Trophoblast cell (in vitro differentiated cells and primary cell): Measurements from ENCODE around the gene ATM.

Experiments used
- DNase-seq, 2 donors: peaks; one replicate each; pipeline ENCODE4 v3.0.0-alpha.2; 2016
- H2AFZ ChIP-seq: 2 replicates; pipeline ENCODE4 v1.6.1; 2013; ENCODE audit warnings: low read length, moderate library complexity, mild to moderate bottlenecking; ENCODE audit not compliant: insufficient read depth, poor library complexity
- H2AK5ac ChIP-seq: 2 replicates; pipeline ENCODE4 v1.6.1; 2013; ENCODE audit warnings: mild to moderate bottlenecking, low read length
- H2BK120ac ChIP-seq: 2 replicates; pipeline ENCODE4 v1.6.1; 2013; ENCODE audit warnings: low read length, mild to moderate bottlenecking, moderate library complexity; ENCODE audit not compliant: insufficient read depth, poor library complexity
- H2BK12ac ChIP-seq: 2 replicates; pipeline ENCODE4 v1.6.1; 2013; ENCODE audit warnings: mild to moderate bottlenecking, low read length, moderate library complexity
- H2BK5ac ChIP-seq: 2 replicates; pipeline ENCODE4 v1.6.1; 2013; ENCODE audit warnings: low read length, low read depth, moderate library complexity, mild to moderate bottlenecking; ENCODE audit not compliant: poor library complexity
- H3K14ac ChIP-seq: 2 replicates; pipeline ENCODE4 v1.6.1; 2013; ENCODE audit warnings: mild to moderate bottlenecking, low read length
- H3K18ac ChIP-seq: 2 replicates; pipeline ENCODE4 v1.6.1; 2013; ENCODE audit warnings: mild to moderate bottlenecking, low read length
- H3K23ac ChIP-seq: 2 replicates; pipeline ENCODE4 v1.6.1; 2013; ENCODE audit warnings: low read length
- H3K27ac ChIP-seq: 2 replicates; pipeline ENCODE4 v1.5.1; 2013; ENCODE audit warnings: low read depth, mild to moderate bottlenecking, inconsistent platforms, low read length, moderate library complexity
- H3K27me3 ChIP-seq: 2 replicates; pipeline ENCODE4 v1.6.1; 2013; ENCODE audit warnings: inconsistent platforms, mild to moderate bottlenecking, low read length, moderate library complexity; ENCODE audit not compliant: insufficient read depth
- H3K36me3 ChIP-seq, 2 experiments: 1 replicate in 1 of 2; 2 replicates in 1 of 2; pipeline ENCODE4 v1.6.1; 2013; ENCODE audit warnings: low read length in 2 of 2, mild to moderate bottlenecking in 2 of 2, moderate library complexity in 1 of 2; ENCODE audit not compliant: insufficient read depth in 2 of 2, control insufficient read depth in 1 of 2
- H3K4ac ChIP-seq: 2 replicates; pipeline ENCODE4 v1.6.1; 2013; ENCODE audit warnings: low read depth, mild to moderate bottlenecking, low read length, moderate library complexity
- H3K4me1 ChIP-seq, 2 experiments: 1 replicate in 1 of 2; 2 replicates in 1 of 2; pipeline ENCODE4 v1.6.1; 2013; ENCODE audit warnings: low read length in 2 of 2, mild to moderate bottlenecking in 2 of 2, moderate library complexity in 1 of 2; ENCODE audit not compliant: insufficient read depth in 2 of 2, control insufficient read depth in 1 of 2
- H3K4me2 ChIP-seq: 2 replicates; pipeline ENCODE4 v1.6.1; 2013; ENCODE audit warnings: inconsistent platforms, mild to moderate bottlenecking, low read length, moderate library complexity
- H3K4me3 ChIP-seq: 2 replicates; pipeline ENCODE4 v1.5.1; 2013; ENCODE audit warnings: mild to moderate bottlenecking, low read depth, low read length, inconsistent platforms
- H3K79me1 ChIP-seq: one replicate; pipeline ENCODE4 v1.6.1; 2013; ENCODE audit warnings: low read length
- H3K79me2 ChIP-seq: 2 replicates; pipeline ENCODE4 v1.6.1; 2013; ENCODE audit warnings: low read length, mild to moderate bottlenecking; ENCODE audit not compliant: control insufficient read depth, insufficient read depth, poor library complexity
- H3K9ac ChIP-seq: 2 replicates; pipeline ENCODE4 v1.6.1; 2013; ENCODE audit warnings: mild to moderate bottlenecking, low read length
- H3K9me3 ChIP-seq: 2 replicates; pipeline ENCODE4 v1.6.1; 2013; ENCODE audit warnings: low read depth, mild to moderate bottlenecking, control low read depth, inconsistent platforms, low read length; ENCODE audit not compliant: insufficient read depth
- H4K12ac ChIP-seq: 2 replicates; pipeline ENCODE4 v1.6.1; 2013; ENCODE audit warnings: low read depth, mild to moderate bottlenecking, low read length, moderate library complexity
- H4K8ac ChIP-seq: 2 replicates; pipeline ENCODE4 v1.6.1; 2013; ENCODE audit warnings: low read depth, mild to moderate bottlenecking, low read length, moderate library complexity
- H4K91ac ChIP-seq: one replicate; pipeline ENCODE4 v1.6.1; 2013; ENCODE audit warnings: low read depth, mild to moderate bottlenecking, low read length, moderate library complexity
- WGBS: extraction: QIAGEN DNeasy Blood & Tissue Kit; methylation state at CpG from one replicate; pipeline ENCODE4 v1.1.7; 2013; ENCODE audit warnings: missing lambda C conversion rate; ENCODE audit not compliant: insufficient read length, insufficient coverage; ENCODE audit errors: extremely low coverage; 5-methylcytosine and 5-hydroxymethylcytosine counted together

The ATM gene

GRCh38 chr11:108343714-108344113, 120.8 kb downstream of the ATM start:
- H3K14ac ChIP-seq, result no peak overlapping the region
- no peaks in the 10 kb centered on the region for H3K9me3 ChIP-seq
- H3K23ac ChIP-seq, result no peak overlapping the region
- no peak overlapping the region for H3K9ac ChIP-seq
- no peak for DNase-seq
- no peak overlapping the region for H3K4me3 ChIP-seq
- no peak overlapping the region for H4K12ac ChIP-seq
- no peak overlapping the region for H3K18ac ChIP-seq
- H2BK12ac ChIP-seq, result no peak overlapping the region
- no peak overlapping the region for H4K8ac ChIP-seq
- H2AFZ ChIP-seq, result no peak overlapping the region
- H3K4me1 ChIP-seq, result no peaks in the 10 kb centered on the region
- no peak overlapping the region for H2BK5ac ChIP-seq
- no peaks in the 10 kb centered on the region for H3K79me2 ChIP-seq
- H3K36me3 ChIP-seq, result no peaks in the 10 kb centered on the region
- no peaks in the 10 kb centered on the region for H3K79me1 ChIP-seq
- H3K27me3 ChIP-seq, result no peaks in the 10 kb centered on the region
- no CpG with 5 or more reads among the region's 2 CpGs for WGBS
- no peak overlapping the region for H2AK5ac ChIP-seq
- H3K4ac ChIP-seq, result no peak overlapping the region
- H3K4me2 ChIP-seq, result no peak overlapping the region
- no peak overlapping the region for H4K91ac ChIP-seq
- no peak overlapping the region for H2BK120ac ChIP-seq
- no peak overlapping the region for H3K27ac ChIP-seq

GRCh38 chr11:108345767-108346166, 122.9 kb downstream of the ATM start:
- no peak overlapping the region for H2BK12ac ChIP-seq
- no peak overlapping the region for H2AFZ ChIP-seq
- no peaks in the 10 kb centered on the region for H3K27me3 ChIP-seq
- no peak overlapping the region for H2AK5ac ChIP-seq
- no peaks in the 10 kb centered on the region for H3K79me1 ChIP-seq
- no peak overlapping the region for H2BK5ac ChIP-seq
- no peak overlapping the region for H3K4me3 ChIP-seq
- no peak overlapping the region for H3K23ac ChIP-seq
- no peak overlapping the region for H2BK120ac ChIP-seq
- H4K12ac ChIP-seq, result no peak overlapping the region
- H4K91ac ChIP-seq, result no peak overlapping the region
- no peak for DNase-seq
- no peak overlapping the region for H3K27ac ChIP-seq
- H3K9me3 ChIP-seq, result no peaks in the 10 kb centered on the region
- H3K36me3 ChIP-seq, result no peaks in the 10 kb centered on the region
- H3K9ac ChIP-seq, result no peak overlapping the region
- no peak overlapping the region for H3K4me2 ChIP-seq
- H3K79me2 ChIP-seq, result no peaks in the 10 kb centered on the region
- H3K4me1 ChIP-seq, result no peaks in the 10 kb centered on the region
- no peak overlapping the region for H3K18ac ChIP-seq
- no peak overlapping the region for H3K4ac ChIP-seq
- no CpG with 5 or more reads among the region's 4 CpGs for WGBS
- H3K14ac ChIP-seq, result no peak overlapping the region
- H4K8ac ChIP-seq, result no peak overlapping the region

- Histone ChIP-seq H3K14ac (no peak overlapping the region), H4K91ac (no peak overlapping the region), H3K18ac (no peak overlapping the region)
Observed at GRCh38 chr11:108346451-108346850, 123.6 kb downstream of the ATM start.

GRCh38 chr11:108351468-108351867, 128.6 kb downstream of the ATM start:
- Histone ChIP-seq H4K8ac (no peak overlapping the region), H2AK5ac (no peak overlapping the region), H3K36me3 (peaks cover 0 to 4% of the 10 kb centered on the region in 2 experiments), H3K79me1 (no peaks in the 10 kb centered on the region), H3K79me2 (no peaks in the 10 kb centered on the region), H3K4me1 (no peaks in the 10 kb centered on the region), H3K27ac (no peak overlapping the region), H2BK5ac (no peak overlapping the region), H3K27me3 (no peaks in the 10 kb centered on the region), H2AFZ (no peak overlapping the region), H3K4ac (no peak overlapping the region), H4K12ac (no peak overlapping the region), H3K14ac (no peak overlapping the region), H2BK120ac (no peak overlapping the region), H3K23ac (no peak overlapping the region), H3K18ac (no peak overlapping the region), H3K9ac (no peak overlapping the region), H3K4me2 (no peak overlapping the region), H3K9me3 (no peaks in the 10 kb centered on the region), H3K4me3 (no peak overlapping the region), H4K91ac (no peak overlapping the region), H2BK12ac (no peak overlapping the region)
- DNase-seq, result no peak

More at GRCh38 chr11:108346451-108346850, 123.6 kb downstream of the ATM start:
- no peak overlapping the region for H3K4ac ChIP-seq
- no peaks in the 10 kb centered on the region for H3K79me1 ChIP-seq
- DNase-seq, result no peak
- H2AK5ac ChIP-seq, result no peak overlapping the region
- no peaks in the 10 kb centered on the region for H3K36me3 ChIP-seq
- no peak overlapping the region for H2AFZ ChIP-seq
- no peak overlapping the region for H2BK120ac ChIP-seq
- H3K79me2 ChIP-seq, result no peaks in the 10 kb centered on the region
- H2BK12ac ChIP-seq, result no peak overlapping the region
- H3K27me3 ChIP-seq, result no peaks in the 10 kb centered on the region
- H4K12ac ChIP-seq, result no peak overlapping the region
- H3K27ac ChIP-seq, result no peak overlapping the region
- no peak overlapping the region for H3K9ac ChIP-seq
- no peaks in the 10 kb centered on the region for H3K9me3 ChIP-seq
- H4K8ac ChIP-seq, result no peak overlapping the region
- H3K4me2 ChIP-seq, result no peak overlapping the region
- no peak overlapping the region for H3K23ac ChIP-seq
- no peaks in the 10 kb centered on the region for H3K4me1 ChIP-seq
- H2BK5ac ChIP-seq, result no peak overlapping the region
- no peak overlapping the region for H3K4me3 ChIP-seq

- Histone ChIP-seq H3K27me3 (no peaks in the 10 kb centered on the region), H3K14ac (no peak overlapping the region), H4K8ac (no peak overlapping the region), H3K9ac (no peak overlapping the region), H2AFZ (no peak overlapping the region), H3K23ac (no peak overlapping the region), H4K91ac (no peak overlapping the region), H2AK5ac (no peak overlapping the region), H4K12ac (no peak overlapping the region), H3K27ac (no peak overlapping the region), H3K4me1 (no peaks in the 10 kb centered on the region), H2BK120ac (no peak overlapping the region), H3K36me3 (peaks cover 2% of the 10 kb centered on the region in 2 experiments), H3K4me2 (no peak overlapping the region), H3K4me3 (no peak overlapping the region), H3K18ac (no peak overlapping the region), H2BK12ac (no peak overlapping the region), H3K79me2 (no peaks in the 10 kb centered on the region), H3K79me1 (no peaks in the 10 kb centered on the region), H3K4ac (no peak overlapping the region), H3K9me3 (no peaks in the 10 kb centered on the region), H2BK5ac (no peak overlapping the region)
- no CpG with 5 or more reads among the region's 2 CpGs for WGBS
- DNase-seq, result no peak
Observed at GRCh38 chr11:108364159-108364558, 141.3 kb downstream of the ATM start.
